Ascending aorta (tissue), 2 donors: ENCODE measurements around the gene TAF7L. TPM values are rescaled to one million over a fixed set of nuclear protein-coding genes. Genes with fewer than 3 reads are reported as not detected.

Source experiments
- DNase-seq, 2 donors: peaks; one replicate each; pipeline ENCODE4 v3.0.0-alpha.2; 2019; ENCODE audit warnings: low spot score in 2 of 2
- H3K27ac ChIP-seq, 2 donors: fragments of 200-600 bp; sonication (generic); one replicate each; pipeline ENCODE4 v1.5.1; 2016 to 2017; ENCODE audit warnings: mild to moderate bottlenecking in 1 of 2
- H3K27me3 ChIP-seq: fragments of 200-600 bp; sonication (generic); one replicate; pipeline ENCODE4 v1.5.1; 2017
- H3K36me3 ChIP-seq, 2 donors: fragments of 200-600 bp; sonication (generic); one replicate each; pipeline ENCODE4 v1.5.1; 2016
- H3K4me1 ChIP-seq, 2 donors: fragments of 200-600 bp; sonication (generic); one replicate each; pipeline ENCODE4 v1.5.1; 2016 to 2017; ENCODE audit warnings: mild to moderate bottlenecking in 1 of 2
- H3K4me3 ChIP-seq, 2 donors: fragments of 200-600 bp; sonication (generic); one replicate each; pipeline ENCODE4 v1.5.1; 2016 to 2017; ENCODE audit warnings: mild to moderate bottlenecking in 1 of 2
- H3K9me3 ChIP-seq, 2 donors: fragments of 200-600 bp; sonication (generic); one replicate each; pipeline ENCODE4 v1.5.1; 2016
- intact Hi-C: fragments of 100-400 bp; cut with DNase I; formaldehyde crosslinking; loops from one replicate; pipeline ENCODE4 v1.15.1; 2023
- total RNA-seq: library from RNA; depleted of rRNA; stranded (reverse); fragments of >200 nt; gene quantifications from one replicate; pipeline ENCODE4 v1.1.0, GENCODE V29; 2016
- TF ChIP-seq, protein P1 (sequence below), 3 experiments: fragments of 200-600 bp in 2 of 3; fragments of 450-650 bp in 1 of 3; sonication (generic) in 2 of 3; IDR thresholded peaks; one replicate each; pipeline ENCODE4 v1.5.1; 2016 to 2019; ENCODE audit warnings: antibody characterized with exemption in 3 of 3, mild to moderate bottlenecking in 1 of 3, moderate library complexity in 1 of 3

Gene TAF7L
- total RNA-seq, 1 donor from 2014 or later = not detected

DNA sequence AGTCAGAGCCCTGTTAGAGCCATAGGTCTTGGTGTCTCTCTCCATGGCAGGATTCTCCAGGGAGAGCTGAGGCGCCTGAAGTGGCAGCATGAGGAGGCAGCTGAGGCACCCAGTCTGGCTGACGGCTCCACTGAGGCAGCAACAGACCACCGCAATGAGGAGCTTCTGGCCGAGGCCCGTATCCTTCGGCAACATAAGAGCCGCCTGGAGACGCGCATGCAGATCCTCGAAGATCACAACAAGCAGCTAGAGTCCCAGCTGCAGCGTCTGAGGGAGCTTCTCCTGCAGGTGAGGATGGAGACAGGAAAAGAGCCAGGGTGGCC, 32.9 kb downstream of the TAF7L start:
- no peak for DNase-seq
- Histone ChIP-seq H3K4me3 (no peak overlapping the region), H3K27ac (no peak overlapping the region), H3K36me3 (no peaks in the 10 kb centered on the region), H3K27me3 (no peaks in the 10 kb centered on the region), H3K9me3 (no peaks in the 10 kb centered on the region), H3K4me1 (no peaks in the 10 kb centered on the region)
- TF ChIP-seq, protein P1, sequence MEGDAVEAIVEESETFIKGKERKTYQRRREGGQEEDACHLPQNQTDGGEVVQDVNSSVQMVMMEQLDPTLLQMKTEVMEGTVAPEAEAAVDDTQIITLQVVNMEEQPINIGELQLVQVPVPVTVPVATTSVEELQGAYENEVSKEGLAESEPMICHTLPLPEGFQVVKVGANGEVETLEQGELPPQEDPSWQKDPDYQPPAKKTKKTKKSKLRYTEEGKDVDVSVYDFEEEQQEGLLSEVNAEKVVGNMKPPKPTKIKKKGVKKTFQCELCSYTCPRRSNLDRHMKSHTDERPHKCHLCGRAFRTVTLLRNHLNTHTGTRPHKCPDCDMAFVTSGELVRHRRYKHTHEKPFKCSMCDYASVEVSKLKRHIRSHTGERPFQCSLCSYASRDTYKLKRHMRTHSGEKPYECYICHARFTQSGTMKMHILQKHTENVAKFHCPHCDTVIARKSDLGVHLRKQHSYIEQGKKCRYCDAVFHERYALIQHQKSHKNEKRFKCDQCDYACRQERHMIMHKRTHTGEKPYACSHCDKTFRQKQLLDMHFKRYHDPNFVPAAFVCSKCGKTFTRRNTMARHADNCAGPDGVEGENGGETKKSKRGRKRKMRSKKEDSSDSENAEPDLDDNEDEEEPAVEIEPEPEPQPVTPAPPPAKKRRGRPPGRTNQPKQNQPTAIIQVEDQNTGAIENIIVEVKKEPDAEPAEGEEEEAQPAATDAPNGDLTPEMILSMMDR (IDR thresholded peaks at IDR 0.05) = no peak
- intact Hi-C loops = no loop called here

GRCh38 chrX:101257448-101258258, 33.5 kb downstream of the TAF7L start:
- Histone ChIP-seq H3K9me3 (no peaks in the 10 kb centered on the region), H3K27me3 (no peaks in the 10 kb centered on the region), H3K4me3 (no peak overlapping the region), H3K4me1 (no peaks in the 10 kb centered on the region), H3K36me3 (no peaks in the 10 kb centered on the region), H3K27ac (no peak overlapping the region)
- TF ChIP-seq, protein P1 (IDR thresholded peaks at IDR 0.05) = no peak
- intact Hi-C loops = no loop called here
- DNase-seq = no peak

DNA sequence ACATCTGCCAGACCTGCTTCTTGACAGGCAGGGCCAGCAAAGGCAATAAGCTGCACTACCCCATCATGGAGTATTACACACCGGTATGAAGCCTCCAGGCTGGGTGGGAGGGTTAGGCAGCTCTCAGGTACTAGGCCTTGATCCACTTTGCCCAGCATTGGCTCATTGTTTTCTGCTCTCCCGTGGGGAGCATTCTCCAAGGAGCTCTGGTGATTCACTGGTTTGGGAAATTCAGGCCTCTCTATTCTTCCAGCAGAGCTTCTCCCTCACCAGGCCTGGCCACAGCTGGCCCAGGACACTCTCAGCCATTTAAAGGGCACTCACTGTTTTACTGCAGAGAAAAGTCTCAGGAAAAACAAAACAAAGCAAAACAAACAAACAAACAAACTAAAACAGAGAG, 38.5 kb downstream of the TAF7L start:
- Histone ChIP-seq H3K27me3 (no peaks in the 10 kb centered on the region), H3K4me1 (no peaks in the 10 kb centered on the region), H3K9me3 (no peaks in the 10 kb centered on the region), H3K27ac (no peak overlapping the region), H3K4me3 (no peak overlapping the region), H3K36me3 (no peaks in the 10 kb centered on the region)
- intact Hi-C loops = no loop called here
- TF ChIP-seq, protein P1 (IDR thresholded peaks at IDR 0.05) = no peak
- DNase-seq = no peak

GRCh38 chrX:101241531-101241930, 49.6 kb downstream of the TAF7L start:
- no peak overlapping the region for H3K4me3 ChIP-seq
- no peaks in the 10 kb centered on the region for H3K9me3 ChIP-seq
- TF ChIP-seq, protein P1 (IDR thresholded peaks at IDR 0.05) = no peak

GRCh38 chrX:101237041-101237440, 54.1 kb downstream of the TAF7L start:
- Histone ChIP-seq H3K4me1 (no peaks in the 10 kb centered on the region), H3K27ac (no peak overlapping the region), H3K4me3 (no peak overlapping the region), H3K9me3 (no peaks in the 10 kb centered on the region), H3K36me3 (no peaks in the 10 kb centered on the region), H3K27me3 (no peaks in the 10 kb centered on the region)
- intact Hi-C loops = no loop called here
- DNase-seq = no peak
- TF ChIP-seq, protein P1 (IDR thresholded peaks at IDR 0.05) = no peak

More at GRCh38 chrX:101241531-101241930, 49.6 kb downstream of the TAF7L start:
- Histone ChIP-seq H3K27ac (no peak overlapping the region), H3K27me3 (no peaks in the 10 kb centered on the region), H3K36me3 (no peaks in the 10 kb centered on the region), H3K4me1 (no peaks in the 10 kb centered on the region)
- intact Hi-C loops = no loop called here
- no peak for DNase-seq
